ENCODE measurements around the gene IQCB1. TPM values are rescaled to one million over a fixed set of nuclear protein-coding genes. Genes with fewer than 3 reads are reported as not detected.

Gene IQCB1
- polyA plus RNA-seq, 1 donor (not counting 4 experiments of a cell fraction or from before 2014, with no cell fraction given): 14.7 TPM

DNA sequence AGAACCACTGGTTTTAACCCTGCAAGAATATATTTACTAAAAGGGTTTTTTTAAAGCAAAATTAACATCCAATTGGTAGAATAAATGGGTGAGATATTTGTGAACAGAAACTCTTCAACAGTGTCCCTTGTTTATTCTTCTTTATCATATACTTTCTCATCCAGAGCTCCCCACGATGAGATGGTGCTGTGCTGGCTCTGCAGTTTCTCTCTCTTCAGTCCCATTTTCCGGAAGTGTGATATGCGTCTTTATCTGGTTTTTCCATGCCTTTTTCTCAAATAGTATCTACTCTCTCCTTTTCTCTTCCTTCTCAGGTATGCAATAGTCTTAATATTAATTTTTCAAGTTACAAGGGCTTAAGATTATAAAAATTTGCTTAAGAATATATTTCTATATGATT lies 1.6 kb upstream of the IQCB1 start:
- peaks cover 0 to 7% of the 10 kb centered on the region in 2 experiments for H3K36me3 ChIP-seq (ENCODE audit: control insufficient read depth in 2 of 2, extremely low read depth in 1 of 2, insufficient read depth in 2 of 2, low read length in 2 of 2)
- H3K4me3 ChIP-seq (ENCODE audit: control insufficient read depth in 2 of 3, extremely low read depth in 1 of 3, insufficient read depth in 2 of 3, low read depth in 1 of 3, low read length in 3 of 3): no peak overlapping the region
- dilution Hi-C loops (cut with MboI; ENCODE audit: extremely low pct_ligation_motif_present, low sequenced_read_pairs): no loop called here
- H3K9me3 ChIP-seq (ENCODE audit: control insufficient read depth, low read depth, low read length): no peaks in the 10 kb centered on the region
- no peaks in the 10 kb centered on the region for H3K9me1 ChIP-seq (ENCODE audit: control insufficient read depth, extremely low read depth, insufficient read depth, low read length)
- H3K27ac ChIP-seq (ENCODE audit: control insufficient read depth, insufficient read depth, low read length): no peak overlapping the region
- H3K4me1 ChIP-seq (ENCODE audit: control insufficient read depth, extremely low read depth, insufficient read depth, low read length): peaks cover 8% of the 10 kb centered on the region
- H3K4me2 ChIP-seq (ENCODE audit: control insufficient read depth, extremely low read depth, insufficient read depth, low read depth, low read length): no peak overlapping the region
- H2AFZ ChIP-seq (ENCODE audit: control insufficient read depth, low read length): no peak overlapping the region
- DNase-seq (ENCODE audit: low read depth, low spot score): no peak
- H4K20me1 ChIP-seq (ENCODE audit: control insufficient read depth, extremely low read depth, insufficient read depth, low read length): no peaks in the 10 kb centered on the region
- H3K27me3 ChIP-seq (ENCODE audit: control insufficient read depth, extremely low read depth, insufficient read depth, low read length): no peaks in the 10 kb centered on the region
- H3K79me2 ChIP-seq (ENCODE audit: control insufficient read depth, insufficient read depth, low read length): peaks cover 17% of the 10 kb centered on the region
- no peak for TF ChIP-seq EZH2 (IDR thresholded peaks at IDR 0.05; ENCODE audit: low read length)
- TF ChIP-seq, protein P1, sequence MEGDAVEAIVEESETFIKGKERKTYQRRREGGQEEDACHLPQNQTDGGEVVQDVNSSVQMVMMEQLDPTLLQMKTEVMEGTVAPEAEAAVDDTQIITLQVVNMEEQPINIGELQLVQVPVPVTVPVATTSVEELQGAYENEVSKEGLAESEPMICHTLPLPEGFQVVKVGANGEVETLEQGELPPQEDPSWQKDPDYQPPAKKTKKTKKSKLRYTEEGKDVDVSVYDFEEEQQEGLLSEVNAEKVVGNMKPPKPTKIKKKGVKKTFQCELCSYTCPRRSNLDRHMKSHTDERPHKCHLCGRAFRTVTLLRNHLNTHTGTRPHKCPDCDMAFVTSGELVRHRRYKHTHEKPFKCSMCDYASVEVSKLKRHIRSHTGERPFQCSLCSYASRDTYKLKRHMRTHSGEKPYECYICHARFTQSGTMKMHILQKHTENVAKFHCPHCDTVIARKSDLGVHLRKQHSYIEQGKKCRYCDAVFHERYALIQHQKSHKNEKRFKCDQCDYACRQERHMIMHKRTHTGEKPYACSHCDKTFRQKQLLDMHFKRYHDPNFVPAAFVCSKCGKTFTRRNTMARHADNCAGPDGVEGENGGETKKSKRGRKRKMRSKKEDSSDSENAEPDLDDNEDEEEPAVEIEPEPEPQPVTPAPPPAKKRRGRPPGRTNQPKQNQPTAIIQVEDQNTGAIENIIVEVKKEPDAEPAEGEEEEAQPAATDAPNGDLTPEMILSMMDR (optimal IDR thresholded peaks at IDR 0.05 in 1 of 3, IDR thresholded peaks at IDR 0.05 in 1 of 3, conservative IDR thresholded peaks at IDR 0.05 in 1 of 3; ENCODE audit: extremely low read depth in 1 of 3, insufficient read depth in 2 of 3, low read length in 3 of 3): no peak
- no peak overlapping the region for H3K9ac ChIP-seq (ENCODE audit: control insufficient read depth, extremely low read depth, insufficient read depth, low read length)
- FAIRE-seq: no peak

DNA sequence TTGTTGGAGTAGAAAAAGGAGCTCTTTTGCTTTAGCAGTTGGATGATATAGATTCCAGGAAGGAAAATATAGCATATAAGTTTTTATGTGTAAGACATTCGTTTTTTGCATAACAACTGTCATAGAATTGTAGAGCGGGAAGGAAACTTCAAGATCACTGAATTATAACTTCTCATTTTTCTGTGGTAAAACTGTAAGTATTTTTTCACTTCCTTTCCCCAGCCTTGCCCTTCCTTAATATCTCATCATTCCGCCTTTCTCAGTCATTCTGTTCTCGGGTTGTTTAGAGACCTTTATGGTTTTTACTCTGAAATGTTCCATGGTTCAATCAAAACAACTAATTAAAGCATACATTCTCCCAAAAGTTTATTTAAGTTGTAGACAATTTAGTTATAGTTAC lies 1.2 kb upstream of the IQCB1 start:
- DNase-seq (ENCODE audit: low read depth, low spot score): no peak
- H3K9me1 ChIP-seq (ENCODE audit: control insufficient read depth, extremely low read depth, insufficient read depth, low read length): no peaks in the 10 kb centered on the region
- TF ChIP-seq EZH2 (IDR thresholded peaks at IDR 0.05; ENCODE audit: low read length): no peak
- TF ChIP-seq, protein P1 (optimal IDR thresholded peaks at IDR 0.05 in 1 of 3, IDR thresholded peaks at IDR 0.05 in 1 of 3, conservative IDR thresholded peaks at IDR 0.05 in 1 of 3; ENCODE audit: extremely low read depth in 1 of 3, insufficient read depth in 2 of 3, low read length in 3 of 3): no peak
- dilution Hi-C loops (cut with MboI; ENCODE audit: extremely low pct_ligation_motif_present, low sequenced_read_pairs): no loop called here
- H4K20me1 ChIP-seq (ENCODE audit: control insufficient read depth, extremely low read depth, insufficient read depth, low read length): no peaks in the 10 kb centered on the region
- no peak overlapping the region for H2AFZ ChIP-seq (ENCODE audit: control insufficient read depth, low read length)
- no peaks in the 10 kb centered on the region for H3K9me3 ChIP-seq (ENCODE audit: control insufficient read depth, low read depth, low read length)
- H3K4me3 ChIP-seq (ENCODE audit: control insufficient read depth in 2 of 3, extremely low read depth in 1 of 3, insufficient read depth in 2 of 3, low read depth in 1 of 3, low read length in 3 of 3): no peak overlapping the region
- peaks cover 17% of the 10 kb centered on the region for H3K79me2 ChIP-seq (ENCODE audit: control insufficient read depth, insufficient read depth, low read length)
- no peaks in the 10 kb centered on the region for H3K27me3 ChIP-seq (ENCODE audit: control insufficient read depth, extremely low read depth, insufficient read depth, low read length)
- peak overlapping the region; percentile 92 for H3K4me2 ChIP-seq (ENCODE audit: control insufficient read depth, extremely low read depth, insufficient read depth, low read depth, low read length)
- H3K9ac ChIP-seq (ENCODE audit: control insufficient read depth, extremely low read depth, insufficient read depth, low read length): no peak overlapping the region
- FAIRE-seq: no peak
- H3K36me3 ChIP-seq (ENCODE audit: control insufficient read depth in 2 of 2, extremely low read depth in 1 of 2, insufficient read depth in 2 of 2, low read length in 2 of 2): peaks cover 0 to 7% of the 10 kb centered on the region in 2 experiments
- H3K4me1 ChIP-seq (ENCODE audit: control insufficient read depth, extremely low read depth, insufficient read depth, low read length): peaks cover 8% of the 10 kb centered on the region
- H3K27ac ChIP-seq (ENCODE audit: control insufficient read depth, insufficient read depth, low read length): no peak overlapping the region

Measured in keratinocyte (primary cell).